Measurements from ENCODE around the gene RCN1. TPM values are rescaled to one million over a fixed set of nuclear protein-coding genes. Genes with fewer than 3 reads are reported as not detected.
A peak's percentile ranks its signal among the peaks of the same experiment; 100 is the strongest.

The RCN1 gene
- total RNA-seq, 1 donor from 2014 or later = 107 TPM

- Histone ChIP-seq H3K27me3 (ENCODE audit: control insufficient read depth in 3 of 3, insufficient read depth in 3 of 3, low read length in 3 of 3) (peaks cover 6 to 15% (median 11%) of the 10 kb centered on the region in 3 donors), H3K9me3 (ENCODE audit: control insufficient read depth in 3 of 3, low read length in 3 of 3) (no peaks in the 10 kb centered on the region), H3K9ac (ENCODE audit: low read depth in 1 of 3, low read length in 3 of 3) (no peak overlapping the region), H3K36me3 (ENCODE audit: control insufficient read depth in 3 of 3, insufficient read depth in 3 of 3, low read length in 3 of 3) (no peaks in the 10 kb centered on the region), H3K27ac (ENCODE audit: low read depth, low read length) (no peak overlapping the region), H3K4me3 (ENCODE audit: low read length in 3 of 3) (no peak overlapping the region), H3K4me1 (ENCODE audit: control insufficient read depth in 3 of 3, insufficient read depth in 3 of 3, low read length in 3 of 3) (no peaks in the 10 kb centered on the region)
These were observed 17.2 kb upstream of the RCN1 start for GRCh38 chr11:32073644-32074026.

DNA sequence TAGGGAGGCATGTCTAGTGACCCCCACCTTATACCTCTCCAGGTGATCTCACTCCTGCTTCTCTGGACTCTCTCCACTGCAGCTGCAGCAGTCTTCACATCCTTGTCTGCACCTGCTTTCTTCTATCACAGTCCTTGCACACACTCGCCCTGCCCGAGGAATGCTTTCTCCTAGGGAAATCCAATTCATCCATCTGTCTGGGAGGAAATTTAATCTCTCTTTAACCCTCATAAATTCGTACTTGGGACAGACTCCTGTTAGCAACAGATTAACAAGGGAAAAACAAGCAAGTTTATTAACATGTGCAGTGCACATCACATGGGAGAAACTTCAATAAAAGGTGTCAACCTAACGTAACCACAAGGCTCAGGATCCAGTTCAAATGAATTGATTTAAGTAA, 11.3 kb upstream of the RCN1 start:
- Histone ChIP-seq H3K36me3 (ENCODE audit: control insufficient read depth in 3 of 3, insufficient read depth in 3 of 3, low read length in 3 of 3) (no peaks in the 10 kb centered on the region), H3K4me1 (ENCODE audit: control insufficient read depth in 3 of 3, insufficient read depth in 3 of 3, low read length in 3 of 3) (peaks cover 0 to 6% (median 3%) of the 10 kb centered on the region in 3 donors), H3K9ac (ENCODE audit: low read depth in 1 of 3, low read length in 3 of 3) (no peak overlapping the region), H3K9me3 (ENCODE audit: control insufficient read depth in 3 of 3, low read length in 3 of 3) (no peaks in the 10 kb centered on the region), H3K27ac (ENCODE audit: low read depth, low read length) (no peak overlapping the region), H3K27me3 (ENCODE audit: control insufficient read depth in 3 of 3, insufficient read depth in 3 of 3, low read length in 3 of 3) (no peaks in the 10 kb centered on the region), H3K4me3 (ENCODE audit: low read length in 3 of 3) (no peak overlapping the region)

GRCh38 chr11:32080361-32080980, 10.4 kb upstream of the RCN1 start:
- Histone ChIP-seq H3K9ac (ENCODE audit: low read depth in 1 of 3, low read length in 3 of 3) (no peak overlapping the region), H3K9me3 (ENCODE audit: control insufficient read depth in 3 of 3, low read length in 3 of 3) (no peaks in the 10 kb centered on the region), H3K27me3 (ENCODE audit: control insufficient read depth in 3 of 3, insufficient read depth in 3 of 3, low read length in 3 of 3) (no peaks in the 10 kb centered on the region), H3K4me1 (ENCODE audit: control insufficient read depth in 3 of 3, insufficient read depth in 3 of 3, low read length in 3 of 3) (peaks cover 0 to 6% (median 3%) of the 10 kb centered on the region in 3 donors), H3K27ac (ENCODE audit: low read depth, low read length) (no peak overlapping the region), H3K36me3 (ENCODE audit: control insufficient read depth in 3 of 3, insufficient read depth in 3 of 3, low read length in 3 of 3) (no peaks in the 10 kb centered on the region), H3K4me3 (ENCODE audit: low read length in 3 of 3) (no peak overlapping the region)

DNA sequence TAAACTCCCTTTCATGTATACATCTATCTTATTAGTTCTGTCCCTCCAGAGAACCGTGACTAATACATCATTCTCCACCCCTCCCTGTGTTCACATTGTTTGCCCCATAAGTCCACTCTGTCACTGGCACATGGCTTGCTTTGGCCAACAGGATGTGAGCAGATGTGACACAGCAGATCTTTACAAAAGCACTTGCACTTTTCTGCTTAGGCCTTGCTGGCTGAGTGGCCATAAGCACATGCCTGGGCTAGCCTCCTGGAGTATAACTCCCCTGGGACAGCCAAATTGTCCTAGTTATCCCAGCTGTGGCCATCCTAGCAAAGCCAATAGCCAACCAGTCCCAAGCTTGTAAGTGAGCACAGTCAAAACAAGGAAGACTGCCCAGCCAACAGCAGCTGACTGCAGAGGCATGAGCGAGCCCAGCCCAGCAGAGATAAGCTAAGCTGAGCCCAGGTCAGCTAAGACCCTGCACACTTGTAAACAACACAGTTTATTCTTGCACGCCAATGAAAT, 9.7 kb upstream of the RCN1 start:
- H3K36me3 ChIP-seq (ENCODE audit: control insufficient read depth in 3 of 3, insufficient read depth in 3 of 3, low read length in 3 of 3) = no peaks in the 10 kb centered on the region
- H3K9ac ChIP-seq (ENCODE audit: low read depth in 1 of 3, low read length in 3 of 3) = no peak overlapping the region
- H3K9me3 ChIP-seq (ENCODE audit: control insufficient read depth in 3 of 3, low read length in 3 of 3) = no peaks in the 10 kb centered on the region
- peaks cover 0 to 6% (median 3%) of the 10 kb centered on the region in 3 donors for H3K4me1 ChIP-seq (ENCODE audit: control insufficient read depth in 3 of 3, insufficient read depth in 3 of 3, low read length in 3 of 3)
- no peak overlapping the region for H3K27ac ChIP-seq (ENCODE audit: low read depth, low read length)
- no peak overlapping the region for H3K4me3 ChIP-seq (ENCODE audit: low read length in 3 of 3)
- no peaks in the 10 kb centered on the region for H3K27me3 ChIP-seq (ENCODE audit: control insufficient read depth in 3 of 3, insufficient read depth in 3 of 3, low read length in 3 of 3)

GRCh38 chr11:32081901-32082300, 9.0 kb upstream of the RCN1 start:
- Histone ChIP-seq H3K36me3 (ENCODE audit: control insufficient read depth in 3 of 3, insufficient read depth in 3 of 3, low read length in 3 of 3) (no peaks in the 10 kb centered on the region), H3K4me3 (ENCODE audit: low read length in 3 of 3) (no peak overlapping the region), H3K27ac (ENCODE audit: low read depth, low read length) (no peak overlapping the region), H3K27me3 (ENCODE audit: control insufficient read depth in 3 of 3, insufficient read depth in 3 of 3, low read length in 3 of 3) (peaks cover 0 to 2% (median 0%) of the 10 kb centered on the region in 3 donors), H3K9me3 (ENCODE audit: control insufficient read depth in 3 of 3, low read length in 3 of 3) (no peaks in the 10 kb centered on the region), H3K4me1 (ENCODE audit: control insufficient read depth in 3 of 3, insufficient read depth in 3 of 3, low read length in 3 of 3) (peaks cover 0 to 6% (median 3%) of the 10 kb centered on the region in 3 donors), H3K9ac (ENCODE audit: low read depth in 1 of 3, low read length in 3 of 3) (no peak overlapping the region)

DNA sequence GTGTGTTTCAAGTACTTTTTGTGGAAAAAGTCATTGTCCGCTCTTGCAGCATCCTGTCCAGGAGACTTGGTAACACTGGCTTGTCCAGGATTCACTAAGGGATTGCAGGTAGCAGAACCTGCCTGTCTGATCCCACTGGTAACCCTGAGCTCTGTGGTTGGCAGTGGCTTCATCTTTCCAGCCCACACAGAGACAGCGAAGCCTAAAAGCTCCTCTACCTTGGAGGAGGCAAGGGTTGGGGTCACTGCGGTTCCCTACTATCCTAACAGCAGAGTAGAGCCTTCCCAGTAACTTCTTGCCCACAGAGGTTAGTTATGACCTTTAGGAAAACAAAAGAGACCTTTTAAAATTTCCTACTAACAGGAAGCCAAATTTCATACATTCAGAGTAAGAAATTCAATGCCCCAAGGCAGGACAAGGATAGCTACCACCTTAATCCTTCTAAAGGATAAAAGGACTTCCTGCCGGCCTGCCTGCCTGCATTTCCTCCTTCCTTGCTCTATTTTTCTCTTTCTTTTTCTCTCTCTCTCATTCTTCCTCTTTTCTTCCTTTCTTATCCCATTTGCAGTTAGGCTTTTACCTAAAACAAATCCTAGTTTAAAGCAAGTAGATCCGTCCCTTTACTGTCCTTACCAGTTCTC, 8.4 kb upstream of the RCN1 start:
- H3K9me3 ChIP-seq (ENCODE audit: control insufficient read depth in 3 of 3, low read length in 3 of 3) = no peaks in the 10 kb centered on the region
- H3K27ac ChIP-seq (ENCODE audit: low read depth, low read length) = no peak overlapping the region
- peaks cover 0 to 6% (median 3%) of the 10 kb centered on the region in 3 donors for H3K4me1 ChIP-seq (ENCODE audit: control insufficient read depth in 3 of 3, insufficient read depth in 3 of 3, low read length in 3 of 3)
- peaks cover 0 to 2% (median 0%) of the 10 kb centered on the region in 3 donors for H3K27me3 ChIP-seq (ENCODE audit: control insufficient read depth in 3 of 3, insufficient read depth in 3 of 3, low read length in 3 of 3)
- H3K4me3 ChIP-seq (ENCODE audit: low read length in 3 of 3) = no peak overlapping the region
- no peak overlapping the region for H3K9ac ChIP-seq (ENCODE audit: low read depth in 1 of 3, low read length in 3 of 3)
- no peaks in the 10 kb centered on the region for H3K36me3 ChIP-seq (ENCODE audit: control insufficient read depth in 3 of 3, insufficient read depth in 3 of 3, low read length in 3 of 3)

GRCh38 chr11:32087597-32087996, 3.3 kb upstream of the RCN1 start:
- Histone ChIP-seq H3K9me3 (ENCODE audit: control insufficient read depth in 3 of 3, low read length in 3 of 3) (no peaks in the 10 kb centered on the region), H3K36me3 (ENCODE audit: control insufficient read depth in 3 of 3, insufficient read depth in 3 of 3, low read length in 3 of 3) (no peaks in the 10 kb centered on the region), H3K9ac (ENCODE audit: low read depth in 1 of 3, low read length in 3 of 3) (no peak overlapping the region), H3K4me3 (ENCODE audit: low read length in 3 of 3) (no peak overlapping the region), H3K27ac (ENCODE audit: low read depth, low read length) (no peak overlapping the region), H3K4me1 (ENCODE audit: control insufficient read depth in 3 of 3, insufficient read depth in 3 of 3, low read length in 3 of 3) (peaks cover 7 to 10% (median 9%) of the 10 kb centered on the region in 3 donors), H3K27me3 (ENCODE audit: control insufficient read depth in 3 of 3, insufficient read depth in 3 of 3, low read length in 3 of 3) (peaks cover 0 to 2% (median 0%) of the 10 kb centered on the region in 3 donors)

DNA sequence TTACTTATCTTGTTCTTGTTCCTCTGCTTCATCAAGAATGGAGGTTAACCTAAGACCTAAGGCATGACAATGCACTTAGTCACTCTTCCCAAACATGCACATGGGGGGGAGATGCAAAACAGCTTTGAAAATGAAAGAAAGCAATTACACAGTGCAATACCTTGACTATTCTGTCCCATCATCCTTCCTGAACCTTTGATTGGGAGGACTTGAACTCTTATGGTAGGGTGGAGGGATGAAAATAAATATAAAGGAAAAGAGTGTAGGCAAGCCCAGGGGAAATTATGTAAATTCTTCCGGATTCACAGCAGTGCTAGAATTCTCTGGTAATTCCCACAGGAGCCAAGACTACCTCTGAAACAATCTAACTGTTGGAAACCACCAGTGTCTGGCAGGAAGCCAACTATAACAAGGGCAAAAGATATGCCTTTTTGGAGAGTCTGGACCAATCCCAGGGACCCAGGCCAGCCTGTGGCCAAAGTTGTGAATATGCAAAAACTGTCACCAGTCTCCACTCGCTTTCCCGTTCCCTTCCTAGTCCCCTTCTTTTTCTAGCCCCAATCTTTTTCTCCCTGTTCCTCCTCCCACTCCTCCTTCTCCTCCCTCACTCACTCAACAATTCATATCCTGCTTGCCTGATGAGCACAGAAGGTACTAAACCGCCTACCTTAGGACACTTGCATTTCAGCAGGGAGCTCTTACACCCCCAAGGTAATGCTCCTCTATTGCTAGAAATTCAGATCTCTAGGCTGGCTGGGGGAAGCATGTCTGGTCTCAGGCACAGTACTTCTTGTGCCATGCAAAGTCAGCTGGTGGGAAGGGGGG, 2.5 kb upstream of the RCN1 start:
- Histone ChIP-seq H3K36me3 (ENCODE audit: control insufficient read depth in 3 of 3, insufficient read depth in 3 of 3, low read length in 3 of 3) (no peaks in the 10 kb centered on the region), H3K4me1 (ENCODE audit: control insufficient read depth in 3 of 3, insufficient read depth in 3 of 3, low read length in 3 of 3) (peaks cover 7 to 13% (median 9%) of the 10 kb centered on the region in 3 donors), H3K9me3 (ENCODE audit: control insufficient read depth in 3 of 3, low read length in 3 of 3) (no peaks in the 10 kb centered on the region), H3K4me3 (ENCODE audit: low read length in 3 of 3) (no peak overlapping the region), H3K9ac (ENCODE audit: low read depth in 1 of 3, low read length in 3 of 3) (no peak overlapping the region), H3K27ac (ENCODE audit: low read depth, low read length) (peak overlapping the region; percentile 2), H3K27me3 (ENCODE audit: control insufficient read depth in 3 of 3, insufficient read depth in 3 of 3, low read length in 3 of 3) (peaks cover 0 to 2% (median 0%) of the 10 kb centered on the region in 3 donors)

- Histone ChIP-seq H3K9me3 (ENCODE audit: control insufficient read depth in 3 of 3, low read length in 3 of 3) (no peaks in the 10 kb centered on the region), H3K4me3 (ENCODE audit: low read length in 3 of 3) (peak overlapping the region in 2 of 3 donors; percentile 60 to 81), H3K4me1 (ENCODE audit: control insufficient read depth in 3 of 3, insufficient read depth in 3 of 3, low read length in 3 of 3) (peaks cover 7 to 13% (median 9%) of the 10 kb centered on the region in 3 donors), H3K27ac (ENCODE audit: low read depth, low read length) (no peak overlapping the region), H3K9ac (ENCODE audit: low read depth in 1 of 3, low read length in 3 of 3) (peak overlapping the region in 2 of 3 donors; percentile 20 to 82), H3K36me3 (ENCODE audit: control insufficient read depth in 3 of 3, insufficient read depth in 3 of 3, low read length in 3 of 3) (peaks cover 0 to 10% (median 5%) of the 10 kb centered on the region in 3 donors), H3K27me3 (ENCODE audit: control insufficient read depth in 3 of 3, insufficient read depth in 3 of 3, low read length in 3 of 3) (no peaks in the 10 kb centered on the region)
These were observed 1.8 kb downstream of the RCN1 start for GRCh38 chr11:32092581-32093170.

All from skeletal muscle tissue (tissue), 4 donors.